HG03175 (cell line): ENCODE data around the gene DLX2.
"Not testable (repeated sequence)": the region's sequence is repeated elsewhere in the genome, so short reads cannot be mapped to it uniquely, and the experiment has no call there.

Source experiments
- ATAC-seq: cut with Tn5 transposase; IDR thresholded peaks from one replicate; pipeline ENCODE4 v1.9.1; 2021; ENCODE audit warnings: mild to moderate bottlenecking, moderate library complexity; ENCODE audit not compliant: unreplicated experiment

DLX2 gene

DNA sequence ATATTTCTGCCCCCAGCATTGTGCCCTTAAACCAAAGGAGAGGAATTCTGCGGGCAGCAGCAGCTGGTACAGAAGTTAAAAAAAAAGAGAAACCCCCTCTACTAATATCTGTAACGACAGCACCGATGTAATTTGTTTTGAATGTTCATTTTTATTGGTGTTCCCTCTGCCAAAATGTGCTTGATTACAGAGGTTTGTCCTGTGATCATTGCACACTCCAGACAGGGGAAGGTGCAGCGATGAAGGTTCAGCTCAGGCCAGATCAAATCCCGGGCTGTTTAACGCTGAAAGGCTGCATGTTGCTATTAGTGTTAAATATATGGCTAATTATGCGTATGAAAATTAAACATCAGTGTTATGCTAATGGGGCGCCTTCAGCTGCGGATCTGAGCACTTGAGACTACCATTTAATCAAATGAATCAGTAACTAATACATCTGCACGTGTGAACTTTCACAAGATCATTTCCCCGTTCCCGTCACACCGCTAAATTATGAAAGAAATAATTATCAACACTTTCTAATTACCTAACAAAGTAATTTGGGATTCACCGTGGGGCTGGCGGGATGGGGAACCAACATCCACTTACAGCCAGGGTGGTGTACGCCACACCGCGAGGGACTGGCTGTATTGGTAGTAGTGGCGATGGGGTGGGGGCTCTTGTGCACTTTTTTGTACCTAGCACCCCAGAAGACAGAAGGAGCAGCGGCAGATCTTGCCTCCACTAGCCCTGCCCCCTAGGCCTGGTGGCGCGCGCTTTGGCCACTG lies 18.9 kb downstream of the DLX2 start:
- ATAC-seq = no peak

DNA sequence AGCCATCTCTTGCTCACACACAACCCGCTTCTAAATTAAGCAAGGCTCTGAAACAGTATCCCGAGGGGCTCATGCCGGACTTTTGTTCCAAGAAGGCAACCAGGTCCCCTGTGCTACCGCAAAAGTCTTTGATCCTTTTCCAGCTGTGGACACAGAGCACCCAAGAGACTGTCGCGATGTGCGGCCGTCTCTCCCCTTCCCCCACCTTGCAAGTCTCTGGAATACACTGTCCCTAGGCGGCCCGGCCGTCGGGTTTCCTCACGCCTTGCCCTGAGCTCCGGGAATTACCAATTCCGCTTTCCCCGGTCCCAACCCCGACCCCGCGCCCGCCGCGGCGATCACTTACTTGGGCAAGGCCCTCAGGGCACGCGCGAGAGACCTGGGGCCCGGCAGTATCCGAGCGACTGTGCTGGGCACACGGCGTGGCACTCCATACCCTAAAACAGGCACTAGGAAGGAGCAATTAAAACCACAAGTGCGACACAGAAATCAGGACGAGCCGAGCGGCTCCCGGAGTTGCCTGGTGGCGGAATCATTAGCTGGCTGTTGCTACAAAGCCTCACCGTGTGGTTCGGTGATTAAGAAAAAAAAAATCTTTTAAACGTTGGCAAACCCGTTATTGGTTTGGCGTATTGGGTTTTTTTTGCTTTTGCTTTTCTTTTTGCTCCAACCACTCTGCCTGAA lies 19.6 kb downstream of the DLX2 start:
- ATAC-seq = no peak

GRCh38 chr2:172082105-172082943 lies 20.4 kb downstream of the DLX2 start:
- ATAC-seq = no peak

DNA sequence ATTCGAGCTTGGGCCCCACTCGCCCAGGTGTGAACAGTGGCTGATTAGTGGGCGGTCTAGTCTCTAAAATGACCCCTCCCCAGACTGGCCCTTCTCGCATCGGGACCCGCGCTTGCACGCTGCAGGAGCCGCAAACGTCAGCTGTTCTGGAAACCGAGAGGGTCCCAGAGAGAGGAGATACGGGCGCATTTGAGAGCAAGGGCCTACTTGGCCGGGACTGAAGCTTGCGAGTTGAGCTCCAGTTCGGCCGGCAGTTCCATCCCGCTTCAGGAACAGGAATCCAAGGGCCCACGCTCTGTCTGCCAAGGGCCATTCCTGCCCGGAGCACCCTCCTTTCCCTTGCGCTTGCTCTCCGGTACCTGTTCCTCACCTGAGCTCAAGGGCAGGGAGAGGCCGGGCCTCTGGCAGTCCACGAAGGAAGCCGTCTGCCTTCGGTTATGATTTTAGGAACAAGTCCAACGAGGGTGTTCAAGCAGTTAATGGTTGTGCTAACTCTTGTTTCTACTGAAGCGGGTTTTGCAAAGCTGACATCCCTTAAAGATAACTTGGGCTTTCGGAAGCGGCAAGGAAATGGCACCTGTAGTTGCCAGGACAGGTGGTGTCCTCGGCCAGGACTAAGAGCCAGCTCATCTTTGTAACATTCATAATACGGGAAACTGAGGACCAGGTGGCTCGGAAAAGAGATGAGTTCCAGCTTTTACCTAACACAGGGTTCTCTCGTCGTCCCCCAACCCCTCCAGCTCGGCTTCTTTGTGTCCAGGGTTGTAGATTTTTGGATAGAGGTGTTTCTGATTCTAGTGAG lies 21.3 kb downstream of the DLX2 start:
- no peak for ATAC-seq

DNA sequence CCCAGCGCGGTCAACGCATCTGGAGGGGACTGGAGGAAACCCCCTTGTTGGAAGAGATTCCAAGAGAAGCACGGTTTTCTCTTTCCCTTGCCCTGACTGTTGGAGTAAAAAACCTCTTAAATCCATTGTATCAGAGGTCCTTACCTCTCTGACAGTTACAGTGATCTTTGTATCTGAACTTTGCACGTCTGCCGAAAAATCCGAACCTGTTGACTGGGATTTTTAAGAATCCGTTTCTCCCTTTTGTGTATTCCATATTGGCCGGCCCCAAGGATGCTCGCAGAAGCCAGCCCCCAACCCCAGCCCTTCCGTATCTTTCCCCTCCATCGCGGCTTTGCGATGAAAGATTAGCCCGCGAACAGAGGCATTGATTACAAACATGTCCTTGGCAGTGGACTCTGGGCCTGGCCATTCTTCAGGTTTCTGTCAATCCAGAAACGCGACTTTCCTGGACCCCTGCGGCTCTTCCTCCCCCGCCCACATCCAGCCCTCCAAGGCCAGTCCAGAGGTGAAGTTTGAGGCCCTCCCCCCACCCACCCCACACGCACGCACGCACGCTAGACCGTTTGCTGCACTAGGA lies 22.0 kb downstream of the DLX2 start:
- no peak for ATAC-seq

GRCh38 chr2:172079838-172080640 lies 22.7 kb downstream of the DLX2 start:
- ATAC-seq = no peak

GRCh38 chr2:172079416-172079815 lies 23.3 kb downstream of the DLX2 start:
- no peak for ATAC-seq

DNA sequence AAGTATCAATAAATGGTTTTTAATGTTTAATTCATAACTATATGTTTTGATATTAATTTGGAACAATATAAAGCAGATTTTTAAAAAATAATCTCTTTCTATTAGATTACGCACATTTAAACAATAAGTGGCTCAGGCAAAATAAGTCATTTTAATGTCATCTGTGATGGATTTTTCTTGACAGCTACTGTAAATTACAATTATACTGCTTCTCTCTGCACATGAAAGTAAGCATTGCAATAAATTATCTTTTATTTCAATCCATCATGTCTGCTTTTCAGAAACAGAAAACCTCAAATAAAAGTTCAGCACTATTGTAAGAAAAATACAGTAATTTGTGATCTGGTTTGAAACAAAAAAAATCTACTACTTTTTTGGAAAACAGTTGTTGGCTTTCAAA lies 28.4 kb downstream of the DLX2 start:
- no peak for ATAC-seq

- ATAC-seq = no peak
Measured at GRCh38 chr2:172073518-172073917, 29.2 kb downstream of the DLX2 start.

GRCh38 chr2:172072706-172073105 lies 30.0 kb downstream of the DLX2 start:
- no peak for ATAC-seq

DNA sequence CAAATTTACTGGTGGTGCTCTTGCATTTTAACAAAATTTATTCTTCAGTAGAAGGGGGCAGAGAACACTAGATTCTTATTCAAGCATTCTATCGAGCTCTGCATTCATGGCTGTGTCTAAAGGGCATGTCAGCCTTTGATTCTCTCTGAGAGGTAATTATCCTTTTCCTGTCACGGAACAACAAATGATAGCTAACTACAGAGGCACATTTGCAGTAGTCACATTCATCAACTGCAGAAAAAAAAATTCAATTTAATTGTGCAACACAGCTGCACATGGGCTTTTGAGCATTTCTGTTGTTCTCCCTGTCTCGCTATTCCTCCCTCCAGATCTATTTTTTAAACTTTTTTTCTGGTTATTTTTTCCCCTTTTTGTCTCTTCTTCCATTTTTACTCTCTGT lies 30.4 kb downstream of the DLX2 start:
- ATAC-seq = no peak

DNA sequence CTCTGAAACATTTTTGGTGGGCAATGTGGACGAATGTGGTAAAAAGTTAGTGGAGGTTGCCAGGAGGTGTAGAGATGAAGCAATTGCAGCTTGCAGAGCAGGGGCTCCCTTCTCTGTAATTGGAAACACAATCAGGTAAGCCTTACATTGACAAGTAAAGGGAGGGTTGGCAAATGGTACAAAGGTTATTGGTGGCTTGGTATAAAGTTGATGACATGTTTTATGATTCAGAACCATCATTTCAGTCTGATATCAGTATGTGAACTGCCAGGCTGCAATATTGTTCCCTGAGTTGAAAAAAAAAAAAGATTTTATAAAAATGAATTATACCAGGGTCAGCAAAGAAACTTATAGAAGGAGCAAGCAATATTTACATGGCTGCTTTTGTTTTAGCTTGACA lies 31.8 kb downstream of the DLX2 start:
- ATAC-seq = no peak

GRCh38 chr2:172067905-172068304 lies 34.8 kb downstream of the DLX2 start:
- ATAC-seq = not testable (repeated sequence)

DNA sequence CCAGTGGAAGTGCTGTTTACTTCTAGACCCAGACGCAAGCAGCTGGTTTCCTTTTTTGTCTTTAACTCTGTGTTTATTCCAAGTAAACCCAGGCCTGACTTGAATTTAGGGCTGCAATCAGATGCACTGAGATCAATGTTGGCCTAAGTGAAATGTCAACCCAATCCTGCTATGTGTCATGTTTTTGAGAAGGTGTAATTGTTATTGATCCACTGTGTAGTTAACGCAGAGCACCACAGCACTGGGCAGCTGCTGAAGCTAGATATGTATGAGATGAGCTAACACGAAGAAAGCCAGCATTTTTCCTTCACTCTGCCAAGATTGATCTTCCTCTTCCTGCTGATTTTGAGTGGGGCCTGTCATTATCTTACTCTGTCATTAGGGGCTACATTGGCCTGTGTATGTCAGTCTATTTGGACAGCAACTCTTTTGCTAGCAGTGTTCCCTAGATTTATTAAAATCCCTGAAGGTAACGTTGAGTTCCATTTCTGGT lies 36.3 kb downstream of the DLX2 start:
- no peak for ATAC-seq

DNA sequence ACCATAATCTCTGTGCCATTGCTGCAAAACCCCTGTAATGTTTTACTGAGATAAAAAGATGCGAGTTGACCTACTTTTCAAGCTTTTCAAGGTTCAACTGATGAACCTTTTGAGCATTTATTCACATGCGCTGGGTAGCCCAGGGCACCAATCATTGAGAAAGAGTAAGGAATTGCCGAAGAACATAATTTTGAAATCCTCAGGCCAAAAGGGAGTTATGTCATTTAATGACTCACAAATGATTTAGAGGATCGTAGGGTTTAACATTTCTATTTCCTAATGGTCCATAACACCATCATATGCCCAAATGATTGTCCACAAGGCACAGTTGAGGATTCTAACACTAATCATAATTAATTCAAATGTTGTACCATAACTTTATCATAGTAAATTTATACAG lies 37.6 kb downstream of the DLX2 start:
- ATAC-seq = no peak

DNA sequence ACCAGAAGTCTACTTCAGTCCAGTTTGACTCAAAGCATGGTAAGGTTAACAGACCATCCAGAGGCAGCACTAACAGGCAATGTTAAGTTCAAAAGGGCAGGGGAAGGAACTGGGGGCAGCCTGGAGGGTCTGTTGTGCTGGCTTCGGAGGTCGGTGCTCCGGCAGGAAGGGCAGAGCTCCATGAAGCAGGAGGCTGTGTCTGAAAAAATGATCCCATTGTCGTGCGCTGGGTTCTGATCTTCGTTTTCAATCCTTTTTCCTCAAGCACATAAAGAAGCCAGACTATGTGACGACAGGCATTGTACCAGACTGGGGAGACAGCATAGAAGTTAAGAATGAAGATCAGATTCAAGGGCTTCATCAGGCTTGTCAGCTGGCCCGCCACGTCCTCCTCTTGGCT lies 39.3 kb downstream of the DLX2 start:
- ATAC-seq = no peak

- no peak for ATAC-seq
Measured at GRCh38 chr2:172062402-172063004, 40.2 kb downstream of the DLX2 start.

DNA sequence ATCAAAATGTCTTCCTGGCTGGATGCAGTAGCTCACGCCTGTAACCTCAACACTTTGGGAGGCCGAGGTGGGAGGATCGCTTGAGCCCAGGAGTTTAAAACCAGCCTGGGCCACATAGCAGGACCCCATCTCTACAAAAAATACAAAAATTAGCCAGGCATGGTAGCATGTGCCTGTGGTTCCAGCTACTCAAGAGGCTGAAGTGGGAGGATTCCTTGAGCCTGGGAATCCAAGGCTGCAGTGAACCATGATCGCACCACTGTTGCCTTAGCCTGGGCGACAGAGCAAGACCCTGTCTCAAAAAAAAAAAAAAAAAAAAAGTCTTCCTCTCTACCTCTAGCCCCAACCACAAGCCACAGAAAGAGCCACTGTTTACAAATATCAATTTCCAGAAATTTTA lies 42.6 kb downstream of the DLX2 start:
- ATAC-seq = not testable (repeated sequence)

DNA sequence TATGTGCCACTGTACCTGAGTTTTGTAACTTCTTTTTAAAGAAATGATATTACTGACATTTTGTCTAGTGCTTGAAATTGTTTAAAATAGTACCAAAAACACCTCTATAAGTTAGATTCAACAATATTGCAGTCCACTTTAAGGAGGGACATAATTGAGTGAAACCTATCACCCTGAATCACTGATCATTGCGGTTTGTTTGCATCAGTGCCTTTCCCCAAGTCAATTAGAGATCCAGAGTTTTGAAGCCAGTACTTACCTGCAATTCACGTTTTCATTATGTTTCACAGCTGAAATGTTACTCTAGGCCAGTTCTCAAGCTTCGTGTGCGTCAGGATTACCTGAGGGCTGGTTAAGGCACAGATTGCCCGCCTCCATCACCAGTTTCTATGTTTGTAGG lies 44.0 kb downstream of the DLX2 start:
- ATAC-seq = no peak
